ENCODE data around the gene NRL.

DNA sequence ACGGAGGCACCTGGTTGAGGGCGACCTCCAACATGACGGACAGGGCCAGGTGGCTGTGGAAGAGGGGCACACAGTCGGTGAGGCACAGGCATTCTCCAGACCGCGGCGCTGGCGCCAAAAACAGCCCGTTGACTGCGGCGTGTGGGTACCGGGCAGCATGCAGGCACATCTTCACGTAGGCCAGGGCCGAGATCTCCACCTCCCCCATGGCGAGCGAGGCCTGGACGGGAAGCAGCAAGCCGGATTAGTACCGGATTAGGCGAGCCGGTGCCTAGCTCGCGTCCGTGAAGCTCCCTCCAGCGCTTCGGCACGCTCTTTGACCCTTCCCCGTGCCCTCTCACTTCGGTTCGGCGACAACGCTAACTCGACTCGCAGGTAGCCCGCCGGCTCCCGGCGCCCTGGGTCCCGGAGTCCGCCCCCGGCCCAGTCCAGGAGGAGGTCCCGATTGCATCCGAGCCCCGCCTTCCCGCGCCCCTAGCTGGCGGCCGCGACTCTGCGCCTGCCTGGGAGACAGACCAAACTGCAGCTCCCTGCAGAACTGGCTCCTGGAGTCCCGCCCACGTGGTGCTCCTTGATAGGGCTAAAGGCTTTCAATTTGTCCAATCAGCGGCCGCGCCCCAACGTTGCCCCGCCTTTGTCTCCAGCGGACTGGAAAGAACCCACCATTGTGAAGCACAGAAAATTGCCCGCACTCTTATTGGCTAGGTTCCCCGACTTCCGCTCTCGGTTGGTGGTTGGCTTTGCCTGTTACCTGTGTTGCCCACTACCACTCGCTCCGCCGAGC is 26.5 kb upstream of the NRL start, which contains the start of gene EMC9:
- peak; percentile 83 for TF ChIP-seq POLR2AphosphoS5 (IDR thresholded peaks at IDR 0.05; ENCODE audit: low read depth, low read length)
- peak; percentile 78; the same call in 1 of the 2 replicates for TF ChIP-seq POLR2A (IDR thresholded peaks at IDR 0.05; ENCODE audit: low read depth, low read length)
- TF ChIP-seq SPI1 (IDR thresholded peaks at IDR 0.05; ENCODE audit: low read depth, low read length): peak; percentile 74
- TF ChIP-seq TAF1 (IDR thresholded peaks at IDR 0.05; ENCODE audit: low read depth, low read length): peak; percentile 7
- peak; percentile 72 for TF ChIP-seq PAX5 (IDR thresholded peaks at IDR 0.05; ENCODE audit: insufficient read depth, low read length, severe bottlenecking)
